ENCODE results near the gene CDC42BPB.
A peak's percentile ranks its signal among the peaks of the same experiment; 100 is the strongest.

DNA sequence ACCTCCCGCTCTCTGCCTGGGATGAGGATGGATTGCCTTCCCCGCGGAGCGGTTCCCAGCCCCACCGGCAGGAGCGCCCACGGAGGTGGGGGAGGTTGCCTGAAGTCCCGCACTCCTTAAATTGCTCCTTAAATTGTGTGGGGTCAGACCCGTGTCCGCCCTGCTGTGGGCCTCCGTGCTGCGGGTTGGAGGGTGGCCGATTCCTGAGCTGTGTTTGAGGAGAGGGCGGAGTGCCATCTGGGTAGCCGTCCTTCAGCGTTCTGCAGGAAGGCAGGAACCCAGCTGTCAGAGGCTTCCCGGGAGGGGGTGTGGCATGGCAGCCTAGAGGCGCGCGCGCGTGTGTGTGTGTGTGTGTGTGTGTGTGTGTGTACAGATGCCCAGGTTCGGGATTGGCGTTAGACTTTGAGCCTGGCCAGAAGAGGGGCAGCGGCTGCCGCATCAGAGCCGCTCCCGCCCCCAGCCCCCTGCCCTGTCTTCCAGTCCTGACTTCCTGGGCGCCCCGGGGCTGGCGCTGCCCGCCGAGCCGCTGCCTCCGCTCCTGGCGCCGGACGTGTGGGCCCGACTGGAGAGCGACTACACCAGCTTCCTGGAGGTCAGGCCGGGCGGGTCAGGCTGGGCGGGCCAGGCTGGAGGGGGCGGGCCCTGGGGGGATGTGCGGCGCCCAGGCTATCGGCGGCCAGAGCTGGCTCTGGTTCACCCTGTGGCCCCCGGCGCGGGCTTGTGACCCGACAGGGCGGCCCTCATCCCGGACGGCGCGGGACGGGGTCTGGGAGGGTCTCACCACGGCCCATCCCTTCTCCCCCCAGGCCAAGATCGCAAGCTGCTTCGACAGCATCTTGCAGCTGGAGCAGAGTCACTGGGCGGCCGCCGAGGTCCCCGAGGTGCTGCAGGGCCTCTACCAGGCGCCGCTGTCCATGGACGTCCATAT lies 46.4 kb upstream of the CDC42BPB start:
- TF ChIP-seq, protein P1, sequence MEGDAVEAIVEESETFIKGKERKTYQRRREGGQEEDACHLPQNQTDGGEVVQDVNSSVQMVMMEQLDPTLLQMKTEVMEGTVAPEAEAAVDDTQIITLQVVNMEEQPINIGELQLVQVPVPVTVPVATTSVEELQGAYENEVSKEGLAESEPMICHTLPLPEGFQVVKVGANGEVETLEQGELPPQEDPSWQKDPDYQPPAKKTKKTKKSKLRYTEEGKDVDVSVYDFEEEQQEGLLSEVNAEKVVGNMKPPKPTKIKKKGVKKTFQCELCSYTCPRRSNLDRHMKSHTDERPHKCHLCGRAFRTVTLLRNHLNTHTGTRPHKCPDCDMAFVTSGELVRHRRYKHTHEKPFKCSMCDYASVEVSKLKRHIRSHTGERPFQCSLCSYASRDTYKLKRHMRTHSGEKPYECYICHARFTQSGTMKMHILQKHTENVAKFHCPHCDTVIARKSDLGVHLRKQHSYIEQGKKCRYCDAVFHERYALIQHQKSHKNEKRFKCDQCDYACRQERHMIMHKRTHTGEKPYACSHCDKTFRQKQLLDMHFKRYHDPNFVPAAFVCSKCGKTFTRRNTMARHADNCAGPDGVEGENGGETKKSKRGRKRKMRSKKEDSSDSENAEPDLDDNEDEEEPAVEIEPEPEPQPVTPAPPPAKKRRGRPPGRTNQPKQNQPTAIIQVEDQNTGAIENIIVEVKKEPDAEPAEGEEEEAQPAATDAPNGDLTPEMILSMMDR (conservative IDR thresholded peaks at IDR 0.05; ENCODE audit: low read depth, low read length) = 0 out of 2 replicates have a peak, but pooled peaks have one; percentile 8
- TF ChIP-seq MXI1 (IDR thresholded peaks at IDR 0.05; ENCODE audit: borderline replicate concordance, low read depth, low read length) = no peak
- TF ChIP-seq POLR2A (IDR thresholded peaks at IDR 0.05; ENCODE audit: low read depth, low read length) = no peak
- no peak for TF ChIP-seq RAD21 (IDR thresholded peaks at IDR 0.05; ENCODE audit: low read length)
- no peak for TF ChIP-seq FOS (IDR thresholded peaks at IDR 0.05; ENCODE audit: low read depth, low read length)
- no peak for TF ChIP-seq USF2 (IDR thresholded peaks at IDR 0.05; ENCODE audit: low read depth, low read length)
- TF ChIP-seq SMC3 (IDR thresholded peaks at IDR 0.05; ENCODE audit: low read depth, low read length) = no peak
